Progenitor cell of endocrine pancreas (in vitro differentiated cells): ENCODE results near the gene PAPPA. TPM values are rescaled to one million over a fixed set of nuclear protein-coding genes. Genes with fewer than 3 reads are reported as not detected.

ENCODE experiments used
- DNase-seq: peaks from one replicate; pipeline ENCODE4 v3.0.0; 2021; ENCODE audit warnings: low spot score; ENCODE audit not compliant: unreplicated experiment
- H3K27ac Mint-ChIP-seq: 2 replicates; pipeline ENCODE4 v1.8.0; 2021; ENCODE audit warnings: mild to moderate bottlenecking, moderate library complexity, mixed read lengths
- H3K27me3 Mint-ChIP-seq: 2 replicates; pipeline ENCODE4 v1.8.0; 2021; ENCODE audit warnings: mixed read lengths
- H3K36me3 Mint-ChIP-seq: 2 replicates; pipeline ENCODE4 v1.8.0; 2022; ENCODE audit warnings: mixed read lengths; ENCODE audit not compliant: insufficient read depth
- H3K4me1 Mint-ChIP-seq: 2 replicates; pipeline ENCODE4 v1.8.0; 2021; ENCODE audit warnings: low read depth, mixed read lengths
- H3K4me3 Mint-ChIP-seq: 2 replicates; pipeline ENCODE4 v1.8.0; 2021; ENCODE audit warnings: low read depth, mild to moderate bottlenecking, moderate library complexity, mixed read lengths
- H3K9me3 Mint-ChIP-seq: 2 replicates; pipeline ENCODE4 v1.8.0; 2021; ENCODE audit warnings: low read depth, mixed read lengths
- total RNA-seq: library from RNA; stranded (reverse); gene quantifications from 2 replicates; pipeline ENCODE4 v1.2.1, GENCODE V29; 2021
- TF ChIP-seq, protein P1 (sequence below): fragments of 200-600 bp; sonication (generic); IDR thresholded peaks from one replicate; pipeline ENCODE4 v1.5.0; 2021; ENCODE audit warnings: antibody characterized with exemption, mild to moderate bottlenecking; ENCODE audit not compliant: unreplicated experiment

The PAPPA gene
- total RNA-seq, 1 donor from 2014 or later: 0.36 TPM

DNA sequence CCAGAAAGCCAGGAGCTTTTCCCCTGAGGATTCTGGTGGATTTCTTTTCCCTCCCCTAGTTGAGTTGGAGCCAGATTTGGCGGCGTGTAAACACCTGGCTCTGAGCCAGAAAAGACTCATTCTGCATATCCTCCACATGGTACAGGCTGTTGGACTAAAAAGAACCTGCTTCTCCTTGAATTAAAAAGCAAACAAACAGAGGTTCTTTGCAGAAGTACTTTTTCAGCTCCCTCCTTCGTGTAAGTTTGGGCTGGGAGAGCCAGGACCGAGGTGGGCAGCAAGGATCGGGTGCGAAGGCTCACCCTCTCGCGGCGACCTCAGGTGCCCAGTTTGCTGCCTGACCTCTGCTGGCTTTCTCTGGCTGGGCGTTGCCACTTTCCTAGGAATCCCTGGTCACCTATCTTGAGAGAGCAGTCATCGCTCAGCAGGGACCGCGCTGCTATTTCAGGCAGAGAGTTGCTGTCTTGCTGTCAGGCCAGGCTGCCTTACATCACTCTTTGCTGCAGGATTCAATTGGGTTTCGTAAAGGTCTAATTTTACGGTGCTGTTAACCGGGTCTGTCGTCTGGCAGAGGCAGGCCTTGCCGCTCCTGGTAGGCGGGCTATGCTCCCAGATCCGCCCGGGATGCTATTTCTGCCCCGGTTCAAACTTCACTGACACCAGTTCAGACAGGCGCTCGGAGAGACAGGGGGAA lies 3.2 kb downstream of the PAPPA start:
- H3K36me3 Mint-ChIP-seq: no peaks in the 10 kb centered on the region
- TF ChIP-seq, protein P1, sequence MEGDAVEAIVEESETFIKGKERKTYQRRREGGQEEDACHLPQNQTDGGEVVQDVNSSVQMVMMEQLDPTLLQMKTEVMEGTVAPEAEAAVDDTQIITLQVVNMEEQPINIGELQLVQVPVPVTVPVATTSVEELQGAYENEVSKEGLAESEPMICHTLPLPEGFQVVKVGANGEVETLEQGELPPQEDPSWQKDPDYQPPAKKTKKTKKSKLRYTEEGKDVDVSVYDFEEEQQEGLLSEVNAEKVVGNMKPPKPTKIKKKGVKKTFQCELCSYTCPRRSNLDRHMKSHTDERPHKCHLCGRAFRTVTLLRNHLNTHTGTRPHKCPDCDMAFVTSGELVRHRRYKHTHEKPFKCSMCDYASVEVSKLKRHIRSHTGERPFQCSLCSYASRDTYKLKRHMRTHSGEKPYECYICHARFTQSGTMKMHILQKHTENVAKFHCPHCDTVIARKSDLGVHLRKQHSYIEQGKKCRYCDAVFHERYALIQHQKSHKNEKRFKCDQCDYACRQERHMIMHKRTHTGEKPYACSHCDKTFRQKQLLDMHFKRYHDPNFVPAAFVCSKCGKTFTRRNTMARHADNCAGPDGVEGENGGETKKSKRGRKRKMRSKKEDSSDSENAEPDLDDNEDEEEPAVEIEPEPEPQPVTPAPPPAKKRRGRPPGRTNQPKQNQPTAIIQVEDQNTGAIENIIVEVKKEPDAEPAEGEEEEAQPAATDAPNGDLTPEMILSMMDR: no peak
- H3K27ac Mint-ChIP-seq: no peak overlapping the region
- no peak for DNase-seq
- H3K4me1 Mint-ChIP-seq: peaks cover 22% of the 10 kb centered on the region
- H3K9me3 Mint-ChIP-seq: no peaks in the 10 kb centered on the region
- peaks cover 90% of the 10 kb centered on the region for H3K27me3 Mint-ChIP-seq
- H3K4me3 Mint-ChIP-seq: no peak overlapping the region

DNA sequence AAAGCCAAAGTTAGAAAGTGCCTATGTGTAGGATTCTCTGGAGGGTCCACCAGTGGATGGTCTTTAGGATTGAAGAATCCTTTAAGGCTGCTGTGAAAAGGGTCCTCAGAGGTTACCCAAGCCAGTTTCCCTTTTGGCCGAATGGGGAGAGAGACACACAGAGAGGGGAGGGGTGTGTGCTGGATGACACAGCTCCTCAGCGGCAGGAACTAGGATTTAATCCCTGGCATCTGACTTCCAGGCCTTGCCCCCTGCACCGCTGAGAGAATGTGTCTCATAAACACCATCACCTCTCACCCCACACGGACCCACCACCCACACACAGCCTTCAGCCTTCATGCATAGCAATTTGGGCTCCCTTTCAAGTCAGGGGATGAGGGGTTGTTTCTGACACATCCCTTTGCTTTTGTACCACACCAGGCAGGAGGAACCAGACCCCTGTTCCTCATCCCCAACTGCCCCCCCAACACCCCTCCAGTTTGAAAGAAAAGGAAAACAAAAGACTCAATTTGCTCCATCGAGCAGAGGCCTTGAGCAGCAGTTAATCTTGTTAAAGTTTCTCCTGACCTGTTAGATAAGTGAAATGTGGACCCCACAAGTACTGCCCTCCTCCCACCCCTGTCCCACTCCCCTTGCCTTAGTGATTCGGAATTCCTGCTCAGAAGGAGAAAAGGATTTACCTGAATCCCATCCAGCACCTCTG lies 4.0 kb downstream of the PAPPA start:
- H3K27me3 Mint-ChIP-seq: peaks cover 83% of the 10 kb centered on the region
- no peak overlapping the region for H3K27ac Mint-ChIP-seq
- no peak overlapping the region for H3K4me3 Mint-ChIP-seq
- H3K36me3 Mint-ChIP-seq: no peaks in the 10 kb centered on the region
- H3K4me1 Mint-ChIP-seq: peaks cover 22% of the 10 kb centered on the region
- H3K9me3 Mint-ChIP-seq: no peaks in the 10 kb centered on the region
- TF ChIP-seq, protein P1: no peak
- DNase-seq: no peak

DNA sequence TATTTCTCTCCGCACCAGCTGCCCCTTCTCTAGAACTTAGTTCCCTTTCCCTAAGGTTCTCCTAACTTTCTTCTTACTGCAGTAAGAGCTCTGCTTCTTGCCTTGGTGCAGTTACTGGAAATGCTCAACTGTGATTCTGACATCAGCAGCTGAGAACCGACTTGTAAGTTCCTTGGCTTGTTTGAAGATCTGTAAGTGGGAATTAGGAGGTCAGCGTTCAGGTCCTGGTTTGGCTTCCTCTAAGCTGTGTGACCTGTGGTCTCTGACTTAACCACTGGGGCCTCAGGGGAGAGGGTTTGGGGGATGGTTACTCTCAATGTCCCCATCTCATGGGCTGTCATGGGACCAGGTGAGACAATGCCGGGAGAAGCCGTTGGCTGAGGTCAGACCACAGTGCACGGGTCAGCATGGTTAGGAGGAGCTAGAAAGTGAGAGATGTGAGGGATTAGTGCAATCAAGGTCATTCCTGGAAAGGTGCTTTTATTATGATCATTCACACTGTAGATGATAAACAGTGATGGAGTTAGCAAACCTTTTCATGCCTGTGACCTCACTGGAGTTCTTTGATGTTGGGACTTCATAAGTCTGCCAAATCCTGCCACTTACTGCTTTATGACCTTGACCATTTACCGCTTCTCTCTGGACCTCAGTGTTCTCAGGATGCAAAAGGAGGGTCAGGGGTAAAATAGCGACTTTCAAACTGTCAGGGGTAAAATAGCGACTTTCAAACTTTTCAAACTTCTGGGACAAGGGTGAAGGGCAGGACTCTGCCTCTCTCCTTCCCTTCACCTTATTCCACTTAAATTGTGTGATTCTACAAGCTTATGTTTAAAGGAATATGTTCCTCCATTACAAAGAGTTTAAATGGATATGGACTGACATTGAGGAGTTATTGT lies 7.3 kb downstream of the PAPPA start:
- peaks cover 7% of the 10 kb centered on the region for H3K4me1 Mint-ChIP-seq
- peaks cover 3% of the 10 kb centered on the region for H3K9me3 Mint-ChIP-seq
- H3K27me3 Mint-ChIP-seq: peaks cover 56% of the 10 kb centered on the region
- no peak overlapping the region for H3K27ac Mint-ChIP-seq
- H3K36me3 Mint-ChIP-seq: no peaks in the 10 kb centered on the region
- TF ChIP-seq, protein P1: no peak
- H3K4me3 Mint-ChIP-seq: no peak overlapping the region
- no peak for DNase-seq

DNA sequence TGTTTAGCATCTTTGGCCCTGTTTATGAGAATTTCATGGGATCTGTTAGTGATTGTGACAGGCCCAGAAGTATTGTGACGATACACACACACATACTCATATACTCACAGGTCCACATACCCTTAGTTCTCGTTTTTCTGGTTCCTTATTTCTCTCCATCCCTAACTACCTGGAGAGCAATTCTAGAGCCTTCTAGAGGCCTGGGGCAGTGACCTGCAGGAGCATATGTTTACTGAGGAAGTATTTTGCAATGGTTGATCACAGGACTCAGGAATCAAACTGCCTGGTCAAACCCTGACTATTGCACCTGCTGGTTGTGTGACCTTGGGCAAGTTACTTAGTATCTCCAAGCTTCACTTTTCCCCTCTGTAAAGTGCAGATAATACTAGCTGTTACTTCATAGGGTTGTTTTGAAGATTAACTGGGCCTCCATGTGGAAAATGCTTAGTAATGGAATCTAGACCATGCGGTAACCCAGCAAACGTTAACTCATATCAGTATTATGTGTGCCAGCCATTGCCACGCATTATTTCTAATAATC lies 8.7 kb downstream of the PAPPA start:
- no peak overlapping the region for H3K27ac Mint-ChIP-seq
- TF ChIP-seq, protein P1: no peak
- no peaks in the 10 kb centered on the region for H3K36me3 Mint-ChIP-seq
- no peaks in the 10 kb centered on the region for H3K4me1 Mint-ChIP-seq
- H3K27me3 Mint-ChIP-seq: peaks cover 42% of the 10 kb centered on the region
- H3K4me3 Mint-ChIP-seq: no peak overlapping the region
- no peak for DNase-seq
- peaks cover 3% of the 10 kb centered on the region for H3K9me3 Mint-ChIP-seq
